Lower leg skin (tissue), 4 donors: ENCODE measurements around the gene RPS16. TPM values are rescaled to one million over a fixed set of nuclear protein-coding genes. Genes with fewer than 3 reads are reported as not detected.

Source experiments
- DNase-seq, 2 donors: peaks; one replicate each; pipeline ENCODE4 v3.0.0-alpha.2; 2019; ENCODE audit warnings: low spot score in 2 of 2
- H3K4me3 ChIP-seq: fragments of 200-600 bp; sonication (generic); 2 replicates; pipeline ENCODE4 v1.5.1; 2017; ENCODE audit warnings: mild to moderate bottlenecking, low read depth; ENCODE audit not compliant: poor library complexity, severe bottlenecking
- POLR2A ChIP-seq, 2 donors: fragments of 450-650 bp; IDR thresholded peaks; one replicate each; pipeline ENCODE4 v1.6.1; 2016 to 2017; ENCODE audit warnings: antibody characterized with exemption in 2 of 2, mild to moderate bottlenecking in 1 of 2, moderate library complexity in 1 of 2
- WGBS, 2 donors: methylation state at CpG; one replicate each; pipeline ENCODE4 v1.1.5; 2018; 5-methylcytosine and 5-hydroxymethylcytosine counted together
- intact Hi-C: fragments of 100-400 bp; cut with DNase I; formaldehyde crosslinking; loops from one replicate; pipeline ENCODE4 v1.15.0; 2023; ENCODE audit warnings: low total_unique reads
- total RNA-seq, 4 donors: library from RNA; depleted of rRNA; stranded (reverse); fragments of >200 nt; gene quantifications; one replicate each; pipeline ENCODE4 v1.1.0, GENCODE V29; 2016
- TF ChIP-seq, protein P1 (sequence below), 3 donors: fragments of 450-650 bp; IDR thresholded peaks; one replicate each; pipeline ENCODE4 v1.5.1; 2016; ENCODE audit warnings: antibody characterized with exemption in 3 of 3, mild to moderate bottlenecking in 3 of 3, moderate library complexity in 2 of 3

The RPS16 gene
- total RNA-seq, 4 donors from 2014 or later: 1,726 to 3,026 (median 2,088) TPM

GRCh38 chr19:39403331-39404312, 32.1 kb downstream of the RPS16 start:
- 0 to 1% methylated on average over 31 to 42 of the region's 43 CpGs for WGBS, 2 donors
- H3K4me3 ChIP-seq: peak overlapping the region; percentile 38
- DNase-seq: peak; percentile 99 to 100
- intact Hi-C loops: no loop called here
- peak in 1 of 2 donors; percentile 65 for TF ChIP-seq POLR2A (IDR thresholded peaks at IDR 0.05)
- TF ChIP-seq, protein P1, sequence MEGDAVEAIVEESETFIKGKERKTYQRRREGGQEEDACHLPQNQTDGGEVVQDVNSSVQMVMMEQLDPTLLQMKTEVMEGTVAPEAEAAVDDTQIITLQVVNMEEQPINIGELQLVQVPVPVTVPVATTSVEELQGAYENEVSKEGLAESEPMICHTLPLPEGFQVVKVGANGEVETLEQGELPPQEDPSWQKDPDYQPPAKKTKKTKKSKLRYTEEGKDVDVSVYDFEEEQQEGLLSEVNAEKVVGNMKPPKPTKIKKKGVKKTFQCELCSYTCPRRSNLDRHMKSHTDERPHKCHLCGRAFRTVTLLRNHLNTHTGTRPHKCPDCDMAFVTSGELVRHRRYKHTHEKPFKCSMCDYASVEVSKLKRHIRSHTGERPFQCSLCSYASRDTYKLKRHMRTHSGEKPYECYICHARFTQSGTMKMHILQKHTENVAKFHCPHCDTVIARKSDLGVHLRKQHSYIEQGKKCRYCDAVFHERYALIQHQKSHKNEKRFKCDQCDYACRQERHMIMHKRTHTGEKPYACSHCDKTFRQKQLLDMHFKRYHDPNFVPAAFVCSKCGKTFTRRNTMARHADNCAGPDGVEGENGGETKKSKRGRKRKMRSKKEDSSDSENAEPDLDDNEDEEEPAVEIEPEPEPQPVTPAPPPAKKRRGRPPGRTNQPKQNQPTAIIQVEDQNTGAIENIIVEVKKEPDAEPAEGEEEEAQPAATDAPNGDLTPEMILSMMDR (IDR thresholded peaks at IDR 0.05): no peak

DNA sequence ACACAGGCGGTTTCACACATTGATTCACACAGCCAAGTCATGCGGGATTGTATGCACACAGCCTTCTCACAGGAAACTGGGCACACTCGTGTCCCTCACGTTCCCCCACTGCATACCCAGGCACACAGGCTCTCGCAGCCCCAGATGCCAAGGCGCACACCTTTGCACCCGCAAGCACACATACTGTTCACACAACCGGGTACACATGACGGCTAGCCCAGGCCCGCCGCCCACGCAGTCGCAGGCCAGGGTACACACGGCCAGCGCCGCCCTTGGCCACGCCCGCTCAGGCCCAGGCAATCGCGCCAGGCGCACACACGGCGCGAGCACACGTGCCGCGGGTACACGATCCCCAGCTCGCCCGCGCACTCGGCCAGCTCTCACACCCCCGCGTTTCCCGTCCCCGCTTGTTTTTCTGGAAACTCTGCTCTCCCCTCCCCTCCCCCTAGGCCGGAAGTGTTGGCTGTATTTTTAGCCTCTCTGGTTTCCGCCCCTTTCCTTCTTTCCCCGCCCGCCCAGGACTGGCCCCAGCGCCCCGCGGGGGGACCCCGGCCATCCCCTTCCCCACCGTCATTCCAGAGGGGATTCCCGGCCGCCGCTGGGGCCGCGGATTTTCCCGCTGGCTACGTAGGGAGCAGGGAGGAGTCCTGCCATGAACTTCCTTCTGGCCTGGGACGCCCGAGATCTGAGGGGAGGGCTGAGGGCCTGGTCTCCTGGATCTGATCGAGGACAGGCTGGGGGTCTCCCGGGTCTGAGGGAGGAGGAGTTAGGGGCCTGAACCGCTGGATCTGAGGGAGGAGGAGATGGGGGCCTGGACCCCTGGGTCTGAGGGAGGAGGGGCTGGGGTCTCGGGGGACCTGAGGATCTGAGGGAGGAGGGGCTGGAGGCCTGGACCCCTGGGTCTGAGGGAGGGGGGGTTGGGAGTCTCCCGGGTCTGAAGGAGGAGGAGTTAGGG, 33.1 kb downstream of the RPS16 start:
- TF ChIP-seq, protein P1 (IDR thresholded peaks at IDR 0.05): no peak
- peak in 1 of 2 donors; percentile 9 for TF ChIP-seq POLR2A (IDR thresholded peaks at IDR 0.05)
- intact Hi-C loops: no loop called here
- H3K4me3 ChIP-seq: peak overlapping the region; percentile 38
- 2% methylated on average over 50 to 52 of the region's 59 CpGs for WGBS, 2 donors
- peak; percentile 95 to 99 for DNase-seq

DNA sequence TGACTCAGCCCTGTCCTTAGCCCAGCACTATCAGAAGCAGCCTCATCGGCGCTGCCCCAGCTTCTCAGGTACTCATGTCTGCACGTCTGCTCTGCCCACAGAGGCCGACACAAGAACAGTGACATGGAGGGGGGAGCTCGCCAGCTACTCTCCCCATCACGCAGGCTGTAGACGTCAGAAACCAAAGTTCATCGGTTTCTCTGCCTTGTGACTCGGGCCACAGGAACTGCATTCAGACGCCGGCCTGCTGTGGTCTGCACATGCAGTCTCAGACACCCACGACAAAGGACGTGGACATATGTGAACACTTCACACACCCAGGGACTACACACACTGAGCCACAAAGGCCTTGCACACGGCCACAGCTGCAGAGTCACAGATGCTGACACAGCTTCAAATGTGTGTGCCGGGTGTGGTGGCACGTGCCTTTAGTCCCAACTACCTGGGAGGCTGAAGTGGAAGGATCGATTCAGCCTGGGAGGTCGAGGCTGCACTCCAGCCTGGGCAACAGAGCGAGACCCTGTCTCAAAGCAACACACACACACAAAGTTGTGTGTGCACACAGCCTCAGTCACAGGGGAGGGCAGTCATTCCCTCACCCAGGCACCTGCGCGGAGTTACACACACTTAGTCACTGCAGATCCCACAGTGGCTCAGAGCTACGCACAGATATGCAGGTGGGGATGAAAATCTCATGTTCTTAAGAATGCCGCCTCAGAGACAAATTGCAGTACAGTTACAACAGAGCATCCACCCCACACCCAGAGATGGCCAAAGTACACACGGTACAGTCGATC, 34.0 kb downstream of the RPS16 start:
- WGBS, 2 donors: 43 to 51% methylated on average over 20 to 25 of the region's 25 CpGs
- TF ChIP-seq, protein P1 (IDR thresholded peaks at IDR 0.05): no peak
- TF ChIP-seq POLR2A (IDR thresholded peaks at IDR 0.05): no peak
- peak; percentile 68 to 91 for DNase-seq
- intact Hi-C loops: no loop called here
- H3K4me3 ChIP-seq: no peak overlapping the region

- intact Hi-C loops: no loop called here
- H3K4me3 ChIP-seq: no peak overlapping the region
- no peak for DNase-seq
- 70 to 78% methylated on average over 4 of the region's 4 CpGs for WGBS, 2 donors
- TF ChIP-seq POLR2A (IDR thresholded peaks at IDR 0.05): no peak
- TF ChIP-seq, protein P1 (IDR thresholded peaks at IDR 0.05): no peak
Measured at GRCh38 chr19:39401070-39401548, 34.6 kb downstream of the RPS16 start.

GRCh38 chr19:39400061-39400460, 35.7 kb downstream of the RPS16 start:
- TF ChIP-seq POLR2A (IDR thresholded peaks at IDR 0.05): no peak
- TF ChIP-seq, protein P1 (IDR thresholded peaks at IDR 0.05): no peak
- WGBS, 2 donors: 81 to 85% methylated on average over 4 of the region's 4 CpGs
- intact Hi-C loops: no loop called here
- H3K4me3 ChIP-seq: no peak overlapping the region
- no peak for DNase-seq
